Activated CD4-positive, alpha-beta T cell treated with anti-CD3 and anti-CD28 coated beads, Interleukin-2, amount 50 U/mL, for 24 hours (primary cell): ENCODE measurements around the gene KCNQ4.

Experiments used
- DNase-seq, 2 donors: peaks; one replicate each; pipeline ENCODE4 v3.0.0-alpha.2; 2020; ENCODE audit warnings: low read depth in 1 of 2, low spot score in 1 of 2

The KCNQ4 gene

DNA sequence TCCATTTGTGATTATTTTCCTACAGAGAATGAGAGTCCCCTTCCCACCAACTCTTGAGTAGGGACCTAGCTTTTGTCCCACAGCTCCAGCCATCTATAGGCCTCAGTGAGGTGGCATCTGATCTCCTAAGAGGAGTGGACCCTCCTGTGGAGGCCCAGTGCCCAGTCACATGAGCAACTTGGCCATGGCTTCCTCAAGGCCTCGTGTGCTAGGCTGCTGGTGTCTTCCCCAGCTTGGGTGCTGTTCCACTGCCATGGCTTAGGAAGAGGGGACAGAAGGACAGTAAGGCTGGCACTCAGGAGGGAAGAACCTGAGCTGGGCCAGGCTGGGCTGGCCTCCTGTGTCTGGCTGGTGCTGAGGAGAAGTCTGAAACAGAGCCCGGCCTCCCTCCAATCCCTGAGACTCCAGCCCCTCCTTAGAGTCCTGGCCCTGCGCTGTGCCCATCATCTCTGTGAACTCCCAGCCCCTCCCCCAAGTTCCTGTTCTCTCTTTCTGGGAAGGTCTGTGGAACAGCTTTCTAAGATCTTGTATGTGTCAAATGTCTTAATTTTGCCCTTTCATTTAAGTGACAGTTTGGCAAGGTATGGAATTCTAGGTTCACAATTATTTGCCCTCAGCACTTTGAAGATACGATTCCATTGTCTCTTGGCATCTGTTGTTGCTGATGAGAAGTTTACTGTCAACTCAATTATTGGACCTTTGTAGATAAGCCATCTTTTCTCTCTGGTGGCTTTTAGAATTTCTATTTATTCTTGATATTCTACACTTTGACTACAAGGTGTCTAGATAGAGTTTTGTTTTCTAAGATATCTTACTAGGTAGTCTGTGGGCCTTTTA is 7.1 kb upstream of the KCNQ4 start:
- DNase-seq = no peak

DNA sequence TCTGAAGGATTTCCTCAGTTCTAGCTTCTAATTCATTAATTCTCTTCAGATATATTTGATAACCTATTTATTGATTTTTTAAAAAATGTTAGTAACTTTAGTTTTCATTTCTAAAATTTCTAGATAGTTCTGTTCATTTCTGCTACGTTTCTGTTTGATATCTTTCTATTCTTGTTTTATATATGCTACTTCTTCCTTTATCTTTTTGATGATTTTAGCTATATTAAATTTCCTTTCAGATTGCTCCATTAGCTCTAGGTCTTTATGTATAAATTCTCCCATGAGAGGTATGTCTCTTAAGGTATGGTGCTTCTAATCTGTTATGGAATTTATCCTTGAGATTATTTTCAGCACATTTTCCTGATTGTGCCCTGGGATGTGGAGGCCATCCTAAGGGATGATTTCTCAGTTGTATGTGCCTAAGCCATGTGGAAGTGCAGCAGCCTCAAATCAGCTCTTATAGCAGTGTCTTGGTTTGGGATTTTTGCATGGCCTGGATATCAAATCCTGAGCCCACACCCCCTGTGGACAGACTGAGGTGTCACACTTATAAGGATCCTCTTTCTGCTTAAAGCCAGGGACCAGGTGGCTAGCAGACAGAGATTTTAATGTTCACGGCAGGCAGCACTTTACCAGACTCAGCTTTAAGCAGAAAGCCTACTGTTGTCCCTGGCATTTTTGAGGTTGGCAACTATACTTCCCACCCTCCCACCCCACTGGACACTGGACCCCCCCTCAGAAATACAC is 6.2 kb upstream of the KCNQ4 start:
- DNase-seq = no peak

DNA sequence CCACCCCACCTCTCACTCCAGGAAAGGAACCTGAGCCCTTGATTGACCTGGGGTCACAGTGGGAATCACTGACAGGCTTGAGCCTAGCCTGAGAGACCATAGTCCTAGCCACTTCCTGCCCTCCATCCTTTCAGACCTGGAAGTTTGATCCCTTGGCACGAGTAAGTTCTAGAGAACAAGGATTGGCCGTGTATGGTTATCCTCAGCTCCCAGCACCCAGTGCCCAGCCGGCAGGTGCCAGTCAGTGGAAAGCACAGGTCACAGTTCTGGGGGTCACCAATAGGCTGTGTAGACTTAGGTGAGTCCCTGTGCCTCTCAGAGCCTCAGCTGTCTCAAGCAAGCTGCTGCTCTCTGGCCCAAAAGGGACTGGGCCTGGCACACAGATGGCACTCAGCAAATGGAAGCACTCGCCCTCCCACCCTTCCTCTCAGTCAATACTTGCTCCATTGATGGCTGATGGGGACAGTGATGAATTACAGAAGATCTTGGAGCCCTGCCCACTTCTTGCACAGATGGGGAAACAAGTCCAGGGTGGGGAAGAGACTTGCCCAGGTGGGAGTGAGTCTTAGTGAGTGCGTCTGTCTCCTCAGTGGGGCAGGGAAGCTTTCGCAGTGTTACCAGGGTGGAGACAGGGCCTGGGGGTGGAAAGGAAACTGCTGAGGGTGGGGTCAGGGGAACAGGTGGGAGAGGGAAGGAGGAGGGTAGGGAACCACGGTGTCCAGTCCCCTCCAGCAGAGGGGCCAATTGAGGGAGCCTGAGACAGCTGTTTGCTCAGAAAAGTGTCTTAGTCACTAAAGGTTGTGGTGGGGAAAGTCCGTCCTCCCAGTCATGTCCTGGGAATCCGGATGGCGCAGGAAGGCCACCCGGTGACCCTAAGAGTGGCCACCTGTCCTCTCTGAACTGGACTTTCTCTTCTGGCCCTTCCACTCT is 2.6 kb upstream of the KCNQ4 start:
- no peak for DNase-seq

DNA sequence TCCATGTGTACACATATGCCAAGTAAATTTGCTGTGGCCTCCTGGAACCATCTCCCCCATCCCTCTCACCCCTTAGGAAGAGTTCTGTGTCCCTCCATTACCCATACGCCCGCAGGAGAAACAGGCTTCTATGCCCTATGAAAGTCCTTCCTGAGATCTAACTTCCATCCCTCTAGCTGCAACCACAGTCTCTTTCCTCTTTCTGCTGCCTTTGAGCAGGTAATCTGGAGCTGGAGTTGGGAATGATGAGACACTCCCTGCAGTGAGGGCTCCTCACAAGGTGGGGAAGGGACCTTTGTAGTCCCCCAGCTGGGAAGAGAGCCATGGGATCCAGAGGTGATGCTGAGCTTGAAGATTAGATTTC is 2.0 kb upstream of the KCNQ4 start:
- DNase-seq = no peak

DNA sequence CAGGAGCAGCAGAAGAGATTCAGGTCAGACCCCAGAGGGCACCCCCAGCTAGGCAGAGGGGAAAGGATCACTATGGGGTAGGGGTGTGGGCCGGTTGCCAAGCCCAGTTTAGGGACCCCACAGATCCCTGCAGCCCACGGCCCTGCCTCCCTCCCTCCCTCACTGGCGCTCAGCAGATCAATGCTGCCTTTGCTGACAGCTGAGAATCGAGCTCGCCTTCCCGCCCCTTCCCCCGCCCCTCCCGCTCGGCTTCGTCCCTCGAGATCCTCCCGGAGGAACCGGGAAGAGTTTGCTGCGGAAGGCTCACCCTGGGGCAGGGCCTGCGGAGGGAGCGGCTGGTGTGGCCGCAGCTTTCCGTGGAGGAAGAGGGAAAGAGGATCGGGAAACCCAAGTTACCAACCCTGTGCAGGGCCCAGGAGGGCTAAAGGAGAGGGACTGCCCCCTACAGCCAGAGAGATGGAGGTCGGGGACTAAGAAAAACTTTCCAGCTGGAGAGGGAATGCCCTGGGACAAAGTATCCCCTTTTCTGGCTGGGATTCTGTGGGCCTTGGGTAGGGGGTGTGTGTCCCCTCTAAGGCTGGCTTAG is 1.1 kb upstream of the KCNQ4 start:
- no peak for DNase-seq

DNA sequence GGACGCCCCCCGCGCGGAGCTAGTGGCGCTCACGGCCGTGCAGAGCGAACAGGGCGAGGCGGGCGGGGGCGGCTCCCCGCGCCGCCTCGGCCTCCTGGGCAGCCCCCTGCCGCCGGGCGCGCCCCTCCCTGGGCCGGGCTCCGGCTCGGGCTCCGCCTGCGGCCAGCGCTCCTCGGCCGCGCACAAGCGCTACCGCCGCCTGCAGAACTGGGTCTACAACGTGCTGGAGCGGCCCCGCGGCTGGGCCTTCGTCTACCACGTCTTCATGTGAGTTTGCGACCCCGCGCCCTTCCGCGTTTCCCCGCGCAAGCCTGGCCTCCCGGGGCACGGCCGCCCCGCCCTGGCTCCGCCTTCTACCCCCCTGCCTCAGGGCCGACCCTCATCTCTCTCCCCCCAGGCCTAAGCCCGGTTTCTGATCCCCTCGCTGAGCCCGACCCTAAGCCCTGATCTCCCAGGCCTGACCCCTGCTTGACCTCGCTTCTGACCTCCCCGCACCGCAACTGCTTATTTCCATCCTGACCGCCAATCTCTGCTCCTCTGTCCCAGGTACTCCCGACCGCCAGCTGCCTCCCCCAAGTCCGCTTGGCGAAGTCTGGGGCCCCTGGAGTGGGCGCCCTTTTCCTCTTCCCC is 669 bp downstream of the KCNQ4 start:
- DNase-seq = no peak

DNA sequence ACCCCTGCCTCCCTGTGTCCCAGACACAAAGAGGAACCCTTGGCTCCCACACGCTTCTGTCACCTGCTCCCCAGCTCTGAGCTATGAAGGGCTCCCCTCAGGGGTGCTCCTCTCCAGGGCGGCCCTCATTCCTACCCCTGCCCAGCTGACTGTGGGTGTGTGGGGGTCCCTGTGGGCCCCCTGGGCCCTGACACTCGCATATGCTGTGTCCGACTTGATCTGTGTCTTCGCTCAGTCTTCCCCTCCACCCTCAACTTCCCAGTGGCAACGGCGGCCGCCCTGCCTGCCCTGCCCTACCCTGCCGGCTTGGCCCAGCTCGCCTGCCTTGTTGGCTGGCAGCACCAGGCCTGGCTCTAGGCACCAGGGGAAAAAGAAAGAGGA is 1.2 kb downstream of the KCNQ4 start:
- DNase-seq = no peak

DNA sequence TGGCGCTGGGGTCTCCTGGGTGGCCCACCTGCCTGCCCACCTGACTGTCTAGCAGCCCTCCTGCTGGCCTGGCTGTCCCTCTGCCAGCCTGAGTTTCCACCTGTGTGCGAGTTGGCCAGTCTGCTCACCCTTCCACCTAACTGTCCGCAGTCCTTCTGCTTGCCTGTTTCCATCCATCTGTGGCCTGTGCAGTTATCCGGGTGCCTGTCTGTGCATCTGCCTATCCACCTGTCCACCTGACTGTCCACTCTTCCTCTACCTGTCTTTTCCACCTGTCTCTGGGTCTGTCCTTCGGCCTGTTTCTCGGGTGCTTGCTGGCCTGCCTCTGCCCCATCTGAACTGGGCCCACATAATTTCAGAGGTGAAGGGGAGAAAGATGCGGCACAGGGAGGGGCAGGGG is 1.9 kb downstream of the KCNQ4 start:
- DNase-seq = no peak

DNA sequence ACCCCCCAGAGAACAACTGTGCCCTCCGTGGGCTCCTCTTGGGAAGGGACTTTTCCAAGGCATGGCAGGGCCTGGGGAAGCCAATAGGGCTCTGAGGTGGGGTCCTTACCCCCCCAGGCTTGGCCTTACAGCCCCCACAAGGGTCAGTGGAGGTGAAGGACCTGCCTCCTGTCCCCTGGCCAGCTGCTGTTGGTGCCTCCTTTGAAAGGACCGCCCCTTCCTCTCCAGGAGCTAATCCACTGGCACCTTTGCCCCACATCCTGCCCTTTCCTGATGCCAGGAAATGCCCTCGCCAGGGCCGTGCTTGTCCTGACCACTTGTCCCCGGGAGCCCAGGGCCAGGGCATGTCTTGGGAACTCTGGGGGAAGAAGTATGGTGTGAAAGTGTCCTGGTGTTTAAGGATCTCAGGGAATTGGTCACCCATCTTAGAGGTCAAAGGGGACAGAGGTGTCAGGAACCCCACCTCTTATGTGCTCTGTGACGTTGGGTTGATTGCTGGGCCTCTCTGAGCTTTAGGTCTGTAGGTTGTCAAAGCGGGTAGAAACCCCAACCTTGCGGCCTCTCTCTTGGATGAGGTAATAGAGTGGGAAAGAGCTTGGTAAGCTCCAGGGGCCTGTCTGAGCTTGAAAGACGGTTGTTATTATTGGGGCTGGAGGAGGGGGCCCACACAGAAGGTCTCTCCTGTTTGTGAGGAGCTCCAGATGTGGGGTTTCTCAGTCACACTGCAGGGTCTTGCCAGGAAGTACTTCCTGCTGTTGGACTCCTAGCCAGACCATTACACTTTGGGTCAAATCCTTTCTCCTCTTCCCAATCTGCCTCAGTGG is 2.8 kb downstream of the KCNQ4 start:
- DNase-seq = no peak

DNA sequence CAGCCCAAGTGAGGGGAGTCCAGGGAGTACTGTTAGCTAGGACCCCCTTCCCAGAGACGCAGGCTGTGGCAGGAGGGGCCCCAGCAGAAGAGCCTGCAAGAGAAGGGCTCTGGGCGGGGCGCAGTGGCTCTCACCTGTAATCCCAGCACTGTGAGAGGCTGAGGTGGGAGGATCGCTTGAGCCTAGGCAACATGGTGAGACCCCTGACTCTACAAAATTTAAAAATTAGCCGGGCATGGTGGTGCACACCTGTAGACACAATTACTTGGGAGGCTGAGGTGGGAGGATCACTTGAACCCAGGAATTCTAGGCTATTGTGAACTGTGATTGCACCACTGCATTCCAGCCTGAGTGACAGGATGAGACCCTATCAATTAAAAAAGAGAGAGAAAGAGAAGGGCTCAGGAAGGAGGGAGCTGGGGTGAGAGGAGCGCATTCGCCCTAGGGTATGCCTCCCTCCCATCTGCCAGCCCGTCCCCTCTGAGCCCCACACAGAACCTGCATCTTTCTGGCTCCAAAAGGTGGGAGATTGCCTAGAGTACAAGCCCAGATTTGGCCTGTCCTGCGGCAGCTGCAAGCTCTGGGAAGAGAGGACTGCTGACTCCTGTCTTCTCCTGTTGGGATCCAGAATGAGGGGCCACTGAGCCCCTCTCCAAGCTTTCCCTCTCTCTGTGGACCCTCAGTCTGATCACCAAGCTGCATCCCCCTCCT is 3.6 kb downstream of the KCNQ4 start:
- DNase-seq = no peak

DNA sequence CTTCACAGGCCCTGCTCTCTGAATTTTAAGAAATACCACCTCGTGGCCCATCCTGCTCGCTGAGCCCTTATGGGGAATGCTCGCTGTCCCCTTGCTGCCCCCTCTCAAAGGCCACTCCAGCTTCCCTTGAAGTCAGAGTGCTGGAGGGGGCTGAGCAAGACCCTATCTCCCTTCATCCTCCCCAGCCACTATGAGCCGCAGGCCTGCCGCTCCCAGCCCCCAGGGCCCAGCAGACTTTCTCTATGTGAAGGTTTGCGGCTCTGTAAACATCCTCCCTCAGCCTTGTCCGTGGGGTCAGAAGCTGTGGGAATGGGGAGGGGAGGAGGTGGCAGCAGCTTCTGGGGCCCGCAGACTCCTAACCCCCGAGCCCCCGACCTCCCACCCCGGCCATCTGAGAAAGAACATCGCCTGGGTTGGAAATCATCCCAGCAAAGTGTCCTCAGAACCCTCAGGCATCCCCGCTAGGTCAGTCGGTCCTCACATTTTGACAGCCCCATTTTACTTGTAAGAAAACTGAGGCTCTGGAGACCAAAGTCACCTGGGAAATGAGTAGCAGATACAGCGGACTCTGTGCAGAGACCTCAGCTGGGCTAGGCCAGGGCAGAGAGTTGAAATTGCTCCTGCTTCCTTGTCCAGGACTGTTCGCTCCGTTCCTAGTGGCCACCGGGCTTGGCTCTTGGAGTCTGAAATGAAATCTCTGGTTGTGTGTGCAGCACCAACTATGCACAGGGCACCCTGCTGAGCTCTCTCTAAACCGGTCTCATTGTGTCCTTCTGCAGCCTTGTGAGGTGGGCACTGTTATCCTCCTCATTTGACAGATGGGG is 4.4 kb downstream of the KCNQ4 start:
- no peak for DNase-seq

DNA sequence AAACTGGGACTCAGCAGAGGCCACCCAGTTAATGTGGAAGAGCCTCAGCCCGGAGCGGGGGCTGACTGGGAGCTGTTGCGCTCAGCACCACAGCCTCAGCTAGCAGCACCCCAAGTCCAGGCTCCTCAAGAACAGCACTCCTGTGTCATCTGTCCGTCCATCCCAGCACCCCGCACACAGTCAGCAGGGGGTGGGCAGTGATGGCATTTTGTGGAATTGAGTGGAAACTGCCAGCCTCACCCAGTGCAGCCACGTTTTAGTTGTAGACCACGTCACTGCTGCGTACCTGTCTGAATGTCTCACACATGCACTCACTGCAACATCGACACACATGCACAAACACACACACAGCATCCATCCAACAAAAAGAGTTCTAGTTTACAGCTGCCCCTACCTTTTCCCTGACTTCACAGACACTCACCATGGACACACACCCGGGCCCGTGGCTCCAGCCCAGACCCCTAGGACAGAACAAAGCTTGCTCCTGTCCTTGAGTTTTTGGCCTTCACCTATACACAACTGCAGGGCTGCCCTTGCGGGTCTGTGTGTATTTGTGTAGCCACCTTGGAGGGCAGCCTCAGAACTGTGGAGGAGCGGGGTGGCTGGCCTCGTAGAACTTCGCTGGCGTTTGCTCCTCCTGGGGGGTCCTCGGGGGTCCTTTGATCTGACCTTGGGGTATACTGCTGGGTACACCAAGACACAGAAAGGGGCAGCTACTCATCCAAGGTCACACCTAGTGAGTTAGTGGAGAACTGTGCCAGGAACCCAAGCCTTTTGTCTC is 5.2 kb downstream of the KCNQ4 start:
- no peak for DNase-seq

DNA sequence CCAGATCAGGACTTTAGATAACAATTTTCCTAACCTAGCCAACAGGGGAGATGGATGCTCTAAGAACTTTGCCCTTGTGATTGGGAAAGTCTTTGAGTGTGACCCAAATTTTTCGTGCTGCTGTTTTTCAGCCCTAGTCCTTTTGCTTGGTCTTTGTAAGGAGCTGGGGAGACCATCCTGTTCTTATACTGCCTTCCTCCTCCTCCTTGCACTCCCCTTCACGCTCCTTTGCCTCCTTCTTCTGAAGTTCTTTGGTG is 5.7 kb downstream of the KCNQ4 start:
- no peak for DNase-seq

DNA sequence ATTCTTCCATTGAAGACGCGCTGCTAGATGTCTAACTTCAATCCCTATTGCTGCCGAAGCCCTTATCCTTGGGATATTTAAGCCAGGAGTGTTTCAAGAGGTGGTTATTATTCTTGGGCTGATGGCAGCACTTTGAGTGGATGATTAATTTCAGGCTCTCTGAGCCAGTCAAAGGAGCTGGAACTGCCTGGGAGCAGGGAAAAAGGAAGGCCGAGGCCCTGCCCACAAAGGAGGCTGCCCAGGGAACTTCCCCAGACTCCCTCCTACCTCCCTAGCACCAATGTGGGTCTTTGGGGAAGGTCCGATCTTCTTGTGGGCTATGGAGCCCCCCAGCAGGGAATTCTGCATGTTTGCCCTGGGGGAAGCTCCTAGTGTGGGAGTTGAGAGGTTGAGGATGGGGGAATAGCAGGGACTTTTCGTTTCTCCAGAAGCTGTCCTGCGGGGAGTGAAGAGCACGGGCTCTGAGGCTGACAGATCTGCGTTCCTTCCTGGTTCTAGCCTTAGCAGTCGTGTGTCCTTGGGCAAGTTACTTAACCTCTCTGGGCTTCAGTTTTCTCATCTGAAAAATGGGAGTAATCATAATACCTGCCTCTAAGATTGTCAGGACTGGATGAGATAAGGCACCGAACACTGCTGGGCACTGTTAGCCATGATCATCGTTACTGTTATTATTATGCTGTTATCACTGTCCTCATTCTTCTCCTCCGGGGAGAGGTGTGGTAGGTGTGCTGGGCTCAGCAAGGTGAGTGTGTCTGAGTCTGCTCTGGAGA is 6.3 kb downstream of the KCNQ4 start:
- DNase-seq = no peak

DNA sequence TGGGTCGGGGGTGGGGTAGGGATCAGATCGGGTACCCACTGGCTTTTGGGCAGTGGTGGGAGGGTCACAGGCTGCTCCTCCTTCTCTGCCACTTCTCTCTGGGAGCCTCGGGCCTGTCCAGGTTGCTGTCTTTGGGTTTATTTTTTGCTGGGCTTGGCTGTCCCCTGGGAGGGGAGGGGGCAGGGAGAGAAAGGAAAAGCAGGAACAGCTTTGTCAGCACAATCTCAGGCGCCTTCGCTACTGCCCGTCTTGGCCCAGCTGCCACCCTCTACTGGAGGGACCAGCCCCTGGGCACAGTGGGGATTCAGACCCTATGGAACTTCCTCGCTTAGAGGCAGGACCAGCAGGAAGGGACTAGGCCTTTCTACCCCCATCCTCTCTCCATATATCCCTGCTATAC is 8.4 kb downstream of the KCNQ4 start:
- no peak for DNase-seq

DNA sequence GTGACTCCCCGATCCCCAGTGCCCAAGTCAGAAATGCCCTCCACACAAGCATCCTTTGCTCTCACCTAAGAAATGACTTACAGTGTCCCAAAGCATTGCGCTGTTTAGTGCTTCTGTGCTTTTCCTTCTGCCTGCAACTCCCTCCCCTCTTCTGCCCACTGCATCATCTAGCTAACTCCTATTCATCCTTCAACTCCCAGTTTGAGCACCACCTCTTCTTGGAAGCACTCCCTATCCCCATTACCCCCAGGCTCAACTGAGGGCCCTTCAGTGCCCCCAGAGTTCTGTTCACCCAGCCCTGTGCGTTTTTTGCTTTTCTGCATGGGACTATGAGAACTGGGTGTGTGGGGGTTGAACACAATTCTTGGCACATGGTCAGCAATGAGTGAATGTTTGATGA is 10.0 kb downstream of the KCNQ4 start:
- DNase-seq = no peak

DNA sequence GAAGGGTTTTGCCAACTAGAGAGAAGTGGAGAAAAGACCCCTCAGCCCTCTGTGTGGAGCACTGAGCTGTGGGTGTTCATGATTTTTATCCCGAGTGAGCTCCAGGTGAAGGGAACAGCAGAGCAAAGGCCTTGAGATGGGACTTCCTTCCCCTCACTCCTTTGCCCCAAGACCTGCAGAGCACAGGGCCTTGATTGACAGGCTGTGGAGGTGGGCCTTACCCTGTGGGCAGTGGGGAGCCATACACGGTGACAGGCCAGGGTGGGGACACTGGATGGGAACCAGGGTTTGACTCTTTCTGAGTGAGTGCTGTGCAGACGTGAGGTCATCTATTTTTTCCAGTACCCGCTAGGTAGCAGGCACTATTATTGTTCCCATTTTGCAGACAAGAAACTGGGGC is 10.5 kb downstream of the KCNQ4 start:
- DNase-seq = no peak
